MM.1S (cell line): Measurements from ENCODE around the gene WNT2B.

Source experiments
- EZH2 ChIP-seq: fragments of 300-600 bp; sonication (generic); optimal IDR thresholded peaks from 2 replicates; pipeline ENCODE3; 2017; ENCODE audit warnings: low read depth, mild to moderate bottlenecking, antibody characterized with exemption, low read length, mixed read lengths
- EZH2phosphoT487 ChIP-seq: fragments of 300-600 bp; sonication (generic); IDR thresholded peaks from 2 replicates; pipeline ENCODE4 v1.6.1; 2018; ENCODE audit warnings: antibody characterized with exemption, low read length
- TF ChIP-seq, protein P1 (sequence below): fragments of 300-600 bp; sonication (generic); IDR thresholded peaks from 2 replicates; pipeline ENCODE4 v1.5.1; 2016; ENCODE audit warnings: antibody characterized with exemption, low read length, mixed read lengths

DNA sequence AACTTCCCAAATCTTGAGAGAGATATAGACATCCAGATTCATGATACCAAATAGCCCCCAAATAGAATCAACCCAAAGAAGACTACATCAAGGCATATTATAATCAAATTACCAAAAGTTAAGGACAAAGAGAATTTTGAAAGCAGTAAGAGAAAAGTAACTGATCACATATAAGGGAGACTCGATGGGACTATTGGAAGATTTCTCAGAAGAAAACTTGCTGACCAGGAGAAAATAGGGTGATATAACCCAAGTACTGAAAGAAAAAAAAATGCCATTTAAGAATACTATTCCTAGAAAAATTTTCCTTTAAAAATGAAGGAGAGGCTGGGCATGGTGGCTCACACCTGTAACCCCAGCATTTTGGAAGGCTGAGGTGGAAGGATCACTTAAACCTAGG, 30.5 kb upstream of the WNT2B start:
- TF ChIP-seq, protein P1, sequence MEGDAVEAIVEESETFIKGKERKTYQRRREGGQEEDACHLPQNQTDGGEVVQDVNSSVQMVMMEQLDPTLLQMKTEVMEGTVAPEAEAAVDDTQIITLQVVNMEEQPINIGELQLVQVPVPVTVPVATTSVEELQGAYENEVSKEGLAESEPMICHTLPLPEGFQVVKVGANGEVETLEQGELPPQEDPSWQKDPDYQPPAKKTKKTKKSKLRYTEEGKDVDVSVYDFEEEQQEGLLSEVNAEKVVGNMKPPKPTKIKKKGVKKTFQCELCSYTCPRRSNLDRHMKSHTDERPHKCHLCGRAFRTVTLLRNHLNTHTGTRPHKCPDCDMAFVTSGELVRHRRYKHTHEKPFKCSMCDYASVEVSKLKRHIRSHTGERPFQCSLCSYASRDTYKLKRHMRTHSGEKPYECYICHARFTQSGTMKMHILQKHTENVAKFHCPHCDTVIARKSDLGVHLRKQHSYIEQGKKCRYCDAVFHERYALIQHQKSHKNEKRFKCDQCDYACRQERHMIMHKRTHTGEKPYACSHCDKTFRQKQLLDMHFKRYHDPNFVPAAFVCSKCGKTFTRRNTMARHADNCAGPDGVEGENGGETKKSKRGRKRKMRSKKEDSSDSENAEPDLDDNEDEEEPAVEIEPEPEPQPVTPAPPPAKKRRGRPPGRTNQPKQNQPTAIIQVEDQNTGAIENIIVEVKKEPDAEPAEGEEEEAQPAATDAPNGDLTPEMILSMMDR: no peak
- TF ChIP-seq EZH2 (no peak), EZH2phosphoT487 (no peak)
